HepG2 (cell line): ENCODE results near the gene NR1H2. TPM values are rescaled to one million over a fixed set of nuclear protein-coding genes. Genes with fewer than 3 reads are reported as not detected.

Experiments used
- NFKBIZ ChIP-seq: IDR thresholded peaks from 2 replicates; pipeline ENCODE4 v1.6.1; 2018; ENCODE audit warnings: missing genetic modification reagents, missing compliant biosample characterization
- PHF8 ChIP-seq: sonication (generic); formaldehyde crosslinking; IDR thresholded peaks from 2 replicates; pipeline ENCODE4 v1.5.0; 2020; ENCODE audit warnings: missing genetic modification reagents
- POLR2AphosphoS5 ChIP-seq: IDR thresholded peaks from 2 replicates; pipeline ENCODE4 v1.6.1; 2012; ENCODE audit warnings: low read depth, low read length
- RNF2 ChIP-seq: fragments of 450-650 bp; conservative IDR thresholded peaks from 2 replicates; pipeline ENCODE4 v1.6.1; 2016; ENCODE audit warnings: low read depth
- RXRA ChIP-seq: sonication (generic); formaldehyde crosslinking; IDR thresholded peaks from 2 replicates; pipeline ENCODE4 v1.5.1; 2020; ENCODE audit warnings: missing genetic modification reagents
- SMC3 ChIP-seq: IDR thresholded peaks from 2 replicates; pipeline ENCODE4 v1.6.1; 2011; ENCODE audit warnings: low read length, improper control_type of control experiment
- SP1 ChIP-seq, 2 experiments: fragments of 450-650 bp in 1 of 2; sonication (generic) in 1 of 2; formaldehyde crosslinking in 1 of 2; IDR thresholded peaks; 2 replicates each; pipeline versions ENCODE4 v1.4.0 to v1.6.1; 2016 to 2020; ENCODE audit warnings: missing genetic modification reagents in 1 of 2
- TP53 ChIP-seq: sonication (generic); formaldehyde crosslinking; conservative IDR thresholded peaks from 2 replicates; pipeline ENCODE4 v1.4.0; 2020; ENCODE audit warnings: missing genetic modification reagents
- ZNF430 ChIP-seq: sonication (generic); formaldehyde crosslinking; IDR thresholded peaks from 2 replicates; pipeline ENCODE4 v1.9.0; 2021; ENCODE audit warnings: mild to moderate bottlenecking, missing genetic modification reagents
- ZNF484 ChIP-seq: sonication (generic); formaldehyde crosslinking; IDR thresholded peaks from 2 replicates; pipeline ENCODE4 v1.5.1; 2020; ENCODE audit warnings: mild to moderate bottlenecking, low read depth, missing genetic modification reagents, borderline replicate concordance
- ZNF496 ChIP-seq: sonication (generic); formaldehyde crosslinking; IDR thresholded peaks from 2 replicates; pipeline ENCODE4 v1.8.1; 2023; ENCODE audit warnings: mild to moderate bottlenecking, moderate library complexity, missing genetic modification reagents; ENCODE audit not compliant: insufficient replicate concordance
- ZNF556 ChIP-seq: sonication (generic); formaldehyde crosslinking; IDR thresholded peaks from 2 replicates; pipeline ENCODE4 v1.4.0; 2020; ENCODE audit warnings: mild to moderate bottlenecking, missing genetic modification reagents, borderline replicate concordance
- ZNF605 ChIP-seq: sonication (generic); formaldehyde crosslinking; IDR thresholded peaks from 2 replicates; pipeline ENCODE4 v1.8.0; 2022; ENCODE audit warnings: mild to moderate bottlenecking, missing genetic modification reagents
- ZSCAN21 ChIP-seq: sonication (generic); formaldehyde crosslinking; IDR thresholded peaks from 2 replicates; pipeline ENCODE4 v1.8.0; 2022; ENCODE audit warnings: mild to moderate bottlenecking, missing genetic modification reagents, moderate library complexity, borderline replicate concordance
- polyA plus RNA-seq, 8 experiments: library from polyadenylated mRNA; depleted of rRNA in 3 of 8; stranded (reverse) in 7 of 8; unstranded in 1 of 8; fragments of >200 nt; fragmentation: Illumina TruSeq in 4 of 8; extraction: Trizol in 4 of 8; gene quantifications; 2 replicates each; pipeline versions ENCODE4 v1.2.1 to v1.2.3, GENCODE V29; 2011 to 2016; ENCODE audit warnings: low read depth in 4 of 8, missing spikeins in 1 of 8, mixed read lengths in 1 of 8; ENCODE audit not compliant: insufficient read depth in 1 of 8
- total RNA-seq, 5 experiments: library from RNA; depleted of rRNA; stranded (reverse); fragments of >200 nt; fragmentation: Illumina TruSeq; extraction: Trizol; gene quantifications; 2 replicates each; pipeline ENCODE4 v1.2.3, GENCODE V29; 2016; ENCODE audit warnings: low read depth in 1 of 5
- TF ChIP-seq, protein P1 (sequence below): sonication (generic); formaldehyde crosslinking; IDR thresholded peaks from 2 replicates; pipeline ENCODE4 v1.4.0; 2020; ENCODE audit warnings: mild to moderate bottlenecking, missing genetic modification reagents, borderline replicate concordance
- TF ChIP-seq, protein P2 (sequence below): sonication (generic); formaldehyde crosslinking; IDR thresholded peaks from 2 replicates; pipeline ENCODE4 v1.4.0; 2020; ENCODE audit warnings: missing genetic modification reagents, borderline replicate concordance
- TF ChIP-seq, protein P3 (sequence below): sonication (generic); formaldehyde crosslinking; IDR thresholded peaks from 2 replicates; pipeline ENCODE4 v1.5.1; 2020; ENCODE audit warnings: missing genetic modification reagents, mild to moderate bottlenecking, borderline replicate concordance
- TF ChIP-seq, protein P4 (sequence below): sonication (generic); formaldehyde crosslinking; IDR thresholded peaks from 2 replicates; pipeline ENCODE4 v1.4.0; 2020; ENCODE audit warnings: missing genetic modification reagents, borderline replicate concordance

Gene NR1H2
- total and polyA plus RNA-seq, 2 of the 13 experiments (the other 11 are each of a cell fraction or from before 2014, with no cell fraction given) = 10.3 to 13.5 TPM

DNA sequence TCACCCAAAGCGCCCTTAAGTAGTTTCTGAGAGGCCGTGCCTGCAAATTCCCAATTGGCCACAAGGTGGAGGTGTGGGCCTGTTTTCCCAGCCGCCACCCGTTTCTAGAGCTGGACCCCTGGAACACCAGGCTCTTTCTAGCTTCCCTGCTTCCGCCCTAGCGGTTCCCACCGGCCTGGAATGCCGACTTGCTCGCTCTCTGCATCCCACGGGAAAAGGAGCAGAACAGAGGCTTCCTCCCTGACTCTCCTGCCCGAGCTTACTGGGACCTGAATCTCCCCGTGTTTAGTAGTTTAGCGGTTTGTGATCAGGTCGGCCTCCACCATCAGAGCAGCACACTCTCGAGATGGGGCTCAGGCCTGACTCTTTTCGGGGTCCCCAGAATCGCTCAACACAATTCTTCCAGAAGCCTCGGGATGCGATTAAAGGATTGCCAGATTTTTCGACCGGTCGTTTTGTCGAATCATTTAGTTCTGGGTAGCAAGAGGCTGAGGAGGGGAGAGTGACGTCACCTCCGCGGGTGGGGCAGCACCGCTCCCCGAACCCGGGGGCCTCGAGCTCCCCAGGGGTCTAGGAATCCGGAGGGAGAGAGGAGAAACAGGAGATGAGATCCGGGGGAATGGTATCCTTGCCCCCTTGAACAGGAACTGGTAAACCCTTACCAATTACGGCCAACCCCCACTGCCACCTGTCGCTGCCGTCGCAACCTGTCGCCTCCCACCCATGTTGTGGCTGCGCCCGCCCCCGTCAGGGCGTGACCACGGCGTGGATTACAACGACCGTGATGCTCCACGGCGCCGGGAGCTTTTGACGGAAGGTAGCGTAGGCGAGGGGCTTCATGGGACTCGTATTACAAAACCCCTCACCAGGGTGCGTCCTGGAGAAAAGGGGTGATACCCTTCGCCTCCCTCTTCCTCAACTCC, 18.8 kb upstream of the NR1H2 start (continued):
- TF ChIP-seq PHF8 (CRISPR knock-in tag) (peak; percentile 19; the same call in 1 of the 2 replicates), SMC3 (peak; percentile 71), ZNF430 (no peak), POLR2AphosphoS5 (no peak), ZNF605 (CRISPR knock-in tag) (peak; percentile 29; the same call in 1 of the 2 replicates), ZNF496 (no peak), RXRA (0 out of 2 replicates have a peak, but pooled peaks have one; percentile 24), NFKBIZ (no peak), TP53 (no peak), ZNF556 (CRISPR knock-in tag) (0 out of 2 replicates have a peak, but pooled peaks have one; percentile 49), ZSCAN21 (0 out of 2 replicates have a peak, but pooled peaks have one; percentile 43), ZNF484 (no peak), RNF2 (no peak), SP1 (IDR thresholded peaks at IDR 0.05) (no peak), SP1 (CRISPR knock-in tag; IDR thresholded peaks at IDR 0.05) (no peak)
- TF ChIP-seq, protein P1, sequence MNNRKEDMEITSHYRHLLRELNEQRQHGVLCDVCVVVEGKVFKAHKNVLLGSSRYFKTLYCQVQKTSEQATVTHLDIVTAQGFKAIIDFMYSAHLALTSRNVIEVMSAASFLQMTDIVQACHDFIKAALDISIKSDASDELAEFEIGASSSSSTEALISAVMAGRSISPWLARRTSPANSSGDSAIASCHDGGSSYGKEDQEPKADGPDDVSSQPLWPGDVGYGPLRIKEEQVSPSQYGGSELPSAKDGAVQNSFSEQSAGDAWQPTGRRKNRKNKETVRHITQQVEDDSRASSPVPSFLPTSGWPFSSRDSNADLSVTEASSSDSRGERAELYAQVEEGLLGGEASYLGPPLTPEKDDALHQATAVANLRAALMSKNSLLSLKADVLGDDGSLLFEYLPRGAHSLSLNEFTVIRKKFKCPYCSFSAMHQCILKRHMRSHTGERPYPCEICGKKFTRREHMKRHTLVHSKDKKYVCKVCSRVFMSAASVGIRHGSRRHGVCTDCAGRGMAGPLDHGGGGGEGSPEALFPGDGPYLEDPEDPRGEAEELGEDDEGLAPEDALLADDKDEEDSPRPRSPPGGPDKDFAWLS (CRISPR knock-in tag) = no peak
- TF ChIP-seq, protein P2, sequence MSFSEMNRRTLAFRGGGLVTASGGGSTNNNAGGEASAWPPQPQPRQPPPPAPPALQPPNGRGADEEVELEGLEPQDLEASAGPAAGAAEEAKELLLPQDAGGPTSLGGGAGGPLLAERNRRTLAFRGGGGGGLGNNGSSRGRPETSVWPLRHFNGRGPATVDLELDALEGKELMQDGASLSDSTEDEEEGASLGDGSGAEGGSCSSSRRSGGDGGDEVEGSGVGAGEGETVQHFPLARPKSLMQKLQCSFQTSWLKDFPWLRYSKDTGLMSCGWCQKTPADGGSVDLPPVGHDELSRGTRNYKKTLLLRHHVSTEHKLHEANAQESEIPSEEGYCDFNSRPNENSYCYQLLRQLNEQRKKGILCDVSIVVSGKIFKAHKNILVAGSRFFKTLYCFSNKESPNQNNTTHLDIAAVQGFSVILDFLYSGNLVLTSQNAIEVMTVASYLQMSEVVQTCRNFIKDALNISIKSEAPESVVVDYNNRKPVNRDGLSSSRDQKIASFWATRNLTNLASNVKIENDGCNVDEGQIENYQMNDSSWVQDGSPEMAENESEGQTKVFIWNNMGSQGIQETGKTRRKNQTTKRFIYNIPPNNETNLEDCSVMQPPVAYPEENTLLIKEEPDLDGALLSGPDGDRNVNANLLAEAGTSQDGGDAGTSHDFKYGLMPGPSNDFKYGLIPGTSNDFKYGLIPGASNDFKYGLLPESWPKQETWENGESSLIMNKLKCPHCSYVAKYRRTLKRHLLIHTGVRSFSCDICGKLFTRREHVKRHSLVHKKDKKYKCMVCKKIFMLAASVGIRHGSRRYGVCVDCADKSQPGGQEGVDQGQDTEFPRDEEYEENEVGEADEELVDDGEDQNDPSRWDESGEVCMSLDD (CRISPR knock-in tag) = no peak
- TF ChIP-seq, protein P3, sequence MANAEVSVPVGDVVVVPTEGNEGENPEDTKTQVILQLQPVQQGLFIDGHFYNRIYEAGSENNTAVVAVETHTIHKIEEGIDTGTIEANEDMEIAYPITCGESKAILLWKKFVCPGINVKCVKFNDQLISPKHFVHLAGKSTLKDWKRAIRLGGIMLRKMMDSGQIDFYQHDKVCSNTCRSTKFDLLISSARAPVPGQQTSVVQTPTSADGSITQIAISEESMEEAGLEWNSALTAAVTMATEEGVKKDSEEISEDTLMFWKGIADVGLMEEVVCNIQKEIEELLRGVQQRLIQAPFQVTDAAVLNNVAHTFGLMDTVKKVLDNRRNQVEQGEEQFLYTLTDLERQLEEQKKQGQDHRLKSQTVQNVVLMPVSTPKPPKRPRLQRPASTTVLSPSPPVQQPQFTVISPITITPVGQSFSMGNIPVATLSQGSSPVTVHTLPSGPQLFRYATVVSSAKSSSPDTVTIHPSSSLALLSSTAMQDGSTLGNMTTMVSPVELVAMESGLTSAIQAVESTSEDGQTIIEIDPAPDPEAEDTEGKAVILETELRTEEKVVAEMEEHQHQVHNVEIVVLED (CRISPR knock-in tag) = no peak
- TF ChIP-seq, protein P4, sequence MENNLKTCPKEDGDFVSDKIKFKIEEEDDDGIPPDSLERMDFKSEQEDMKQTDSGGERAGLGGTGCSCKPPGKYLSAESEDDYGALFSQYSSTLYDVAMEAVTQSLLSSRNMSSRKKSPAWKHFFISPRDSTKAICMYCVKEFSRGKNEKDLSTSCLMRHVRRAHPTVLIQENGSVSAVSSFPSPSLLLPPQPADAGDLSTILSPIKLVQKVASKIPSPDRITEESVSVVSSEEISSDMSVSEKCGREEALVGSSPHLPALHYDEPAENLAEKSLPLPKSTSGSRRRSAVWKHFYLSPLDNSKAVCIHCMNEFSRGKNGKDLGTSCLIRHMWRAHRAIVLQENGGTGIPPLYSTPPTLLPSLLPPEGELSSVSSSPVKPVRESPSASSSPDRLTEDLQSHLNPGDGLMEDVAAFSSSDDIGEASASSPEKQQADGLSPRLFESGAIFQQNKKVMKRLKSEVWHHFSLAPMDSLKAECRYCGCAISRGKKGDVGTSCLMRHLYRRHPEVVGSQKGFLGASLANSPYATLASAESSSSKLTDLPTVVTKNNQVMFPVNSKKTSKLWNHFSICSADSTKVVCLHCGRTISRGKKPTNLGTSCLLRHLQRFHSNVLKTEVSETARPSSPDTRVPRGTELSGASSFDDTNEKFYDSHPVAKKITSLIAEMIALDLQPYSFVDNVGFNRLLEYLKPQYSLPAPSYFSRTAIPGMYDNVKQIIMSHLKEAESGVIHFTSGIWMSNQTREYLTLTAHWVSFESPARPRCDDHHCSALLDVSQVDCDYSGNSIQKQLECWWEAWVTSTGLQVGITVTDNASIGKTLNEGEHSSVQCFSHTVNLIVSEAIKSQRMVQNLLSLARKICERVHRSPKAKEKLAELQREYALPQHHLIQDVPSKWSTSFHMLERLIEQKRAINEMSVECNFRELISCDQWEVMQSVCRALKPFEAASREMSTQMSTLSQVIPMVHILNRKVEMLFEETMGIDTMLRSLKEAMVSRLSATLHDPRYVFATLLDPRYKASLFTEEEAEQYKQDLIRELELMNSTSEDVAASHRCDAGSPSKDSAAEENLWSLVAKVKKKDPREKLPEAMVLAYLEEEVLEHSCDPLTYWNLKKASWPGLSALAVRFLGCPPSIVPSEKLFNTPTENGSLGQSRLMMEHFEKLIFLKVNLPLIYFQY (CRISPR knock-in tag) = no peak
